ENCODE measurements around the gene MOB1A. TPM values are rescaled to one million over a fixed set of nuclear protein-coding genes. Genes with fewer than 3 reads are reported as not detected.
A peak's percentile ranks its signal among the peaks of the same experiment; 100 is the strongest.

The MOB1A gene
- total RNA-seq, 2 experiments from 2014 or later, result 150 to 156 TPM

GRCh38 chr2:74205596-74205995 is 26.9 kb upstream of the MOB1A start:
- DNase-seq (peak; percentile 62), ATAC-seq (peak; percentile 55)
- H3K27ac Mint-ChIP-seq, result peak overlapping the region; percentile 97

GRCh38 chr2:74205113-74205512 is 26.4 kb upstream of the MOB1A start:
- Mint-ChIP-seq H3K9me3 (no peaks in the 10 kb centered on the region), H3K27ac (peak overlapping the region; percentile 97), H3K27me3 (no peaks in the 10 kb centered on the region), H3K4me3 (peak overlapping the region; percentile 67), H3K4me1 (ENCODE audit: low read depth) (peaks cover 68% of the 10 kb centered on the region), H3K36me3 (ENCODE audit: low read depth) (peaks cover 84% of the 10 kb centered on the region)
- no peak for ATAC-seq
- DNase-seq, result no peak
- intact Hi-C loops (cut with micrococcal nuclease), result no loop called here
- ChIA-PET CTCF (interaction anchor here (0.8 to 3.4 kb wide), 6 partner anchors 10 to 382 kb away, joined by 3 to 19 read pairs (median 9); partner anchors contain the start of gene MOB1A), POLR2A (interaction anchor here (0.5 to 4.2 kb wide), 11 partner anchors 7 to 334 kb away, joined by 3 to 37 read pairs (median 10); partner anchors contain the start of genes BOLA3, MOB1A and MTHFD2)
- TF ChIP-seq, protein P1, sequence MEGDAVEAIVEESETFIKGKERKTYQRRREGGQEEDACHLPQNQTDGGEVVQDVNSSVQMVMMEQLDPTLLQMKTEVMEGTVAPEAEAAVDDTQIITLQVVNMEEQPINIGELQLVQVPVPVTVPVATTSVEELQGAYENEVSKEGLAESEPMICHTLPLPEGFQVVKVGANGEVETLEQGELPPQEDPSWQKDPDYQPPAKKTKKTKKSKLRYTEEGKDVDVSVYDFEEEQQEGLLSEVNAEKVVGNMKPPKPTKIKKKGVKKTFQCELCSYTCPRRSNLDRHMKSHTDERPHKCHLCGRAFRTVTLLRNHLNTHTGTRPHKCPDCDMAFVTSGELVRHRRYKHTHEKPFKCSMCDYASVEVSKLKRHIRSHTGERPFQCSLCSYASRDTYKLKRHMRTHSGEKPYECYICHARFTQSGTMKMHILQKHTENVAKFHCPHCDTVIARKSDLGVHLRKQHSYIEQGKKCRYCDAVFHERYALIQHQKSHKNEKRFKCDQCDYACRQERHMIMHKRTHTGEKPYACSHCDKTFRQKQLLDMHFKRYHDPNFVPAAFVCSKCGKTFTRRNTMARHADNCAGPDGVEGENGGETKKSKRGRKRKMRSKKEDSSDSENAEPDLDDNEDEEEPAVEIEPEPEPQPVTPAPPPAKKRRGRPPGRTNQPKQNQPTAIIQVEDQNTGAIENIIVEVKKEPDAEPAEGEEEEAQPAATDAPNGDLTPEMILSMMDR (IDR thresholded peaks at IDR 0.05), result no peak

More at GRCh38 chr2:74205596-74205995, 26.9 kb upstream of the MOB1A start:
- no peaks in the 10 kb centered on the region for H3K9me3 Mint-ChIP-seq
- intact Hi-C loops (cut with micrococcal nuclease), result no loop called here
- CTCF ChIA-PET, result interaction anchor here (0.8 to 3.4 kb wide), 6 partner anchors 10 to 382 kb away, joined by 3 to 19 read pairs (median 9); partner anchors contain the start of gene MOB1A
- H3K4me3 Mint-ChIP-seq, result peak overlapping the region; percentile 67
- peaks cover 64% of the 10 kb centered on the region for H3K4me1 Mint-ChIP-seq (ENCODE audit: low read depth)
- H3K27me3 Mint-ChIP-seq, result no peaks in the 10 kb centered on the region
- TF ChIP-seq, protein P1 (IDR thresholded peaks at IDR 0.05), result no peak
- peaks cover 83% of the 10 kb centered on the region for H3K36me3 Mint-ChIP-seq (ENCODE audit: low read depth)
- POLR2A ChIA-PET, result interaction anchor here (0.6 to 4.2 kb wide), 16 partner anchors 7 to 361 kb away, joined by 3 to 37 read pairs (median 4); partner anchors contain the start of genes BOLA3, MOB1A and MTHFD2

DNA sequence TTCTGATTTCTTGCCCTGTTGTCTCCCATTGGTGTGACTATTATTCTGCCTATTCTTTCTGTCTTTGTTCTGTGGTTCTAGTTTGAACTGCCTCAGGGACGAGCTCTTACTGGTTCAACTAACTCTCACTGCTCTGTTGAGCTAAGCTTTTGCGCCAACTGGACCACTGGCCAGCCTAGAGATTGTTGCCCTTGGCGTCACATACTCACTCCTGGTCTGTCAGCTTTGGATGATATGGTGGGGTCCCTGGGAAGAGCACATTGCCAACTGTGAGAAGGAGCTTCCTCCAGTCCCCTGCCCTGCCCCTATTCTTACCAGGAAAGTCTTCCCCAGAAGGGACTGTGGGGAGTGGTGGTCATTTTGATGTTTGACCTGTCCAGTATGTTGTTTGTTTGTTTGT is 25.8 kb upstream of the MOB1A start:
- intact Hi-C loops (cut with micrococcal nuclease), result no loop called here
- H3K36me3 Mint-ChIP-seq (ENCODE audit: low read depth), result peaks cover 84% of the 10 kb centered on the region
- no peaks in the 10 kb centered on the region for H3K9me3 Mint-ChIP-seq
- CTCF ChIA-PET, result interaction anchor here (1.5 to 3.4 kb wide), 4 partner anchors 11 to 381 kb away, joined by 3 to 19 read pairs (median 14); partner anchors contain the start of gene MOB1A
- ATAC-seq (no peak), DNase-seq (no peak)
- TF ChIP-seq, protein P1 (IDR thresholded peaks at IDR 0.05), result no peak
- no peak overlapping the region for H3K4me3 Mint-ChIP-seq
- peaks cover 66% of the 10 kb centered on the region for H3K4me1 Mint-ChIP-seq (ENCODE audit: low read depth)
- POLR2A ChIA-PET, result interaction anchor here (0.5 to 4.2 kb wide), 6 partner anchors 10 to 718 kb away, joined by 3 to 37 read pairs (median 5); partner anchors contain the start of gene MOB1A
- H3K27me3 Mint-ChIP-seq, result no peaks in the 10 kb centered on the region
- H3K27ac Mint-ChIP-seq, result peak overlapping the region; percentile 97

- Mint-ChIP-seq H3K9me3 (no peaks in the 10 kb centered on the region), H3K4me3 (peak overlapping the region; percentile 87), H3K27ac (no peak overlapping the region), H3K27me3 (no peaks in the 10 kb centered on the region), H3K36me3 (ENCODE audit: low read depth) (peaks cover 68% of the 10 kb centered on the region), H3K4me1 (ENCODE audit: low read depth) (peaks cover 64% of the 10 kb centered on the region)
- ATAC-seq (no peak), DNase-seq (no peak)
- TF ChIP-seq, protein P1 (IDR thresholded peaks at IDR 0.05), result no peak
- CTCF ChIA-PET, result interaction anchor here (0.6 to 6.8 kb wide), 2 partner anchors 8 to 21 kb away, joined by 3 to 67 read pairs; partner anchors contain the start of gene MOB1A
- intact Hi-C loops (cut with micrococcal nuclease), result no loop called here
- POLR2A ChIA-PET, result interaction anchor here (0.7 to 6.2 kb wide), 6 partner anchors 13 to 374 kb away, joined by 3 to 160 read pairs (median 4); partner anchors contain the start of gene MOB1A
Observed at GRCh38 chr2:74201596-74201995, 22.9 kb upstream of the MOB1A start.

DNA sequence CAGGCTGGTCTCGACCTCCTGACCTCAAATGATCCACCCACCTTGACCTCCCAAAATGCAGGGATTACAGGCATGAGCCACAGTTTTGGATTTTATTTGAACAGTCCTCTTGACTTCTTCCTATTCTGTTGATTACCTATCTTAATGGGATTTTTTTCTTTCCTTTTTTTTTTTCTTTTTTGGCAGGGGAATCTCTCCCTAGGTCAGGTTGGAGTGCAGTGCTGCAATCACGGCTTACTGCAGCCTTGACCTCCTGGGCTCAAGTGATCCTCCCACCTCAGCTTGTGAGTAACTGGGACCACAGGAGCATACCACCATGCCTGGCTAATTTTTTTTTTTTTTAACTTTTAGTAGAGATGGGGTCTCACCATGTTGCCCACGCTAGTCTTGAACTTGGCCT is 22.5 kb upstream of the MOB1A start:
- H3K27ac Mint-ChIP-seq, result peak overlapping the region; percentile 98
- ChIA-PET CTCF (interaction anchor here (0.6 to 6.8 kb wide), 3 partner anchors 9 to 48 kb away, joined by 3 to 67 read pairs (median 5); partner anchors contain the start of gene MOB1A), POLR2A (interaction anchor here (0.7 to 6.2 kb wide), 7 partner anchors 13 to 373 kb away, joined by 3 to 160 read pairs (median 5); partner anchors contain the start of genes BOLA3 and MOB1A)
- no peak for DNase-seq
- no peaks in the 10 kb centered on the region for H3K27me3 Mint-ChIP-seq
- TF ChIP-seq, protein P1 (IDR thresholded peaks at IDR 0.05), result no peak
- no peak for ATAC-seq
- intact Hi-C loops (cut with micrococcal nuclease), result no loop called here
- H3K36me3 Mint-ChIP-seq (ENCODE audit: low read depth), result peaks cover 64% of the 10 kb centered on the region
- peaks cover 60% of the 10 kb centered on the region for H3K4me1 Mint-ChIP-seq (ENCODE audit: low read depth)
- H3K9me3 Mint-ChIP-seq, result no peaks in the 10 kb centered on the region
- peak overlapping the region; percentile 87 for H3K4me3 Mint-ChIP-seq
